H1 (cell line): ENCODE data around the gene YWHAQ.

ENCODE experiments used
- POLR2A ChIP-seq, 2 experiments: IDR thresholded peaks; 1 replicate in 1 of 2; 2 replicates in 1 of 2; pipeline ENCODE4 v1.6.1; 2011; ENCODE audit warnings: low read depth in 2 of 2, low read length in 2 of 2, mild to moderate bottlenecking in 2 of 2; ENCODE audit errors: control extremely low read depth in 1 of 2
- TF ChIP-seq, protein P1 (sequence below), 3 experiments: IDR thresholded peaks; 1 replicate in 2 of 3; 2 replicates in 1 of 3; pipeline versions ENCODE4 v1.5.1 to v1.6.1; 2011; ENCODE audit warnings: low read length in 3 of 3, mild to moderate bottlenecking in 3 of 3, inconsistent platforms in 2 of 3, low read depth in 1 of 3, moderate library complexity in 1 of 3; ENCODE audit not compliant: insufficient read depth in 1 of 3; ENCODE audit errors: control extremely low read depth in 1 of 3
- TF ChIP-seq, protein P2 (sequence below): IDR thresholded peaks from 2 replicates; pipeline ENCODE4 v1.6.1; 2011; ENCODE audit warnings: low read depth, mild to moderate bottlenecking, low read length; ENCODE audit not compliant: insufficient read depth

DNA sequence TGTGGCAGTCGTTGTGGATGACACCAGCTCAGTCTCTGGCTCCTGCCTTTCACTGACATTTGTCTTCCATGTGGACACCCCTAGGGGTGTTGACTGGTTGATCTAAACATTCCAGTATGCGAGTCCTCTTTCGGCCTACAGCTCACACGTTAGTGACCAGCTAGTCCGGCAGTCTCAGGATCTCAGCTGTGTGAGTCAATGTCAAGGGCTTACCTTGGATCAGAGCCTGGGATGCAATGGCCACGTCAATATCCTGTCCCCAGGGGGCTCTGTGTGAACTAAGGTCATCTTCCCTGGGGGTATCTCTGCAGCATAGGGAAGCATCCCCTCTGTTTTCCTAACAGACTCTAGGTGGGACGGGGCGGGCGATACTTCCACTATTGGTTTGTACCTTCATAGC is 35.1 kb upstream of the YWHAQ start:
- TF ChIP-seq POLR2A (IDR thresholded peaks at IDR 0.05; ENCODE audit: control extremely low read depth in 1 of 2, low read depth in 2 of 2, low read length in 2 of 2) = no peak
- TF ChIP-seq, protein P1, sequence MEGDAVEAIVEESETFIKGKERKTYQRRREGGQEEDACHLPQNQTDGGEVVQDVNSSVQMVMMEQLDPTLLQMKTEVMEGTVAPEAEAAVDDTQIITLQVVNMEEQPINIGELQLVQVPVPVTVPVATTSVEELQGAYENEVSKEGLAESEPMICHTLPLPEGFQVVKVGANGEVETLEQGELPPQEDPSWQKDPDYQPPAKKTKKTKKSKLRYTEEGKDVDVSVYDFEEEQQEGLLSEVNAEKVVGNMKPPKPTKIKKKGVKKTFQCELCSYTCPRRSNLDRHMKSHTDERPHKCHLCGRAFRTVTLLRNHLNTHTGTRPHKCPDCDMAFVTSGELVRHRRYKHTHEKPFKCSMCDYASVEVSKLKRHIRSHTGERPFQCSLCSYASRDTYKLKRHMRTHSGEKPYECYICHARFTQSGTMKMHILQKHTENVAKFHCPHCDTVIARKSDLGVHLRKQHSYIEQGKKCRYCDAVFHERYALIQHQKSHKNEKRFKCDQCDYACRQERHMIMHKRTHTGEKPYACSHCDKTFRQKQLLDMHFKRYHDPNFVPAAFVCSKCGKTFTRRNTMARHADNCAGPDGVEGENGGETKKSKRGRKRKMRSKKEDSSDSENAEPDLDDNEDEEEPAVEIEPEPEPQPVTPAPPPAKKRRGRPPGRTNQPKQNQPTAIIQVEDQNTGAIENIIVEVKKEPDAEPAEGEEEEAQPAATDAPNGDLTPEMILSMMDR (IDR thresholded peaks at IDR 0.05; ENCODE audit: control extremely low read depth in 1 of 3, insufficient read depth in 1 of 3, low read depth in 1 of 3, low read length in 3 of 3) = no peak
- TF ChIP-seq, protein P2, sequence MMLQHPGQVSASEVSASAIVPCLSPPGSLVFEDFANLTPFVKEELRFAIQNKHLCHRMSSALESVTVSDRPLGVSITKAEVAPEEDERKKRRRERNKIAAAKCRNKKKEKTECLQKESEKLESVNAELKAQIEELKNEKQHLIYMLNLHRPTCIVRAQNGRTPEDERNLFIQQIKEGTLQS = no peak
